ENCODE results near the gene SRP72. TPM values are rescaled to one million over a fixed set of nuclear protein-coding genes. Genes with fewer than 3 reads are reported as not detected.

SRP72 gene
- total and polyA plus RNA-seq, 2 donors (not counting 1 experiment from before 2014, with no cell fraction given): 51.9 to 111 TPM

DNA sequence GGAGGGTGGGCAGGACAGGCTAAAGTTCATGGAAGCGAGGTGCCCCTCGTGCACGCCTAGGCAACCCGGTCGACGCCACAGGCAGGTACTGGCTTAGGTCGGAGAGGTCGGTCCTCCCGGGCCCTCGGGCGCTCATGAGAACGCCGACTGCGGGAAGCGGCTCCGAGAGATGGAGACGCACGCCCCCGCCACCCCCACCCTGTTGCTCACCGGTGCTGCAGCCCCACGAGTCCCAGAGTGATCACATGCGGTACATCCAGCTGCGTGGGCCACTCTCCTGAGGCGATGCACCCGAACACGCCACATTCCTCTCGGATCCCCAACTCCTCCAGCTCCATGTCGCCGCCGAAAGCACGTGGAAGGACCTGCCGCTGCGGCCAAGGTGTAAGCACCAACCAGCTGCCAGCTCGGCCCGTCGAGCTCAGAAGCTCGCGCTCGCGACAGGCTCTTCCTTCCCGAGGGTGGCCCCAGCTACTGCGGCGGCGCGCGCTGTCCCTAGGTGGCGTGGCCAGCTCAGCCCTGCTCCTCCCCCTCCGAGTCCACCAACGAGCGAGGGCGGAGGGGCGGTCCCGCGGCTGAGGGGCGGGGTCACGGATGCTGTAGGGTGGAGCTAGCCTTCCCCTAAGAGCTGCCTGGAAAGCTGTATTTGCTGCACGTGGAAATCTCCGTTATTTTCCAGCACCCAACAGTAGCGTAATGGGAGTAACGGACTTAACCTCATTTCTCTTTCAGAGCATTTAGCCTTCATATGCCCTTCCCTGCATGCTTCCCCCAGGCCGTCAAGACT, 32.1 kb upstream of the SRP72 start, which contains the start of gene PPAT:
PPAT (minus strand) TSS at position 476 of the 787 bp plus-strand sequence; CDS start at position 338, 138 bp downstream.
- CTCF ChIA-PET: interaction anchor here (0.7 to 4.5 kb wide), 13 partner anchors 11 to 542 kb away, joined by 3 to 62 read pairs (median 5); partner anchors contain the start of genes AASDH, CEP135, NOA1 and REST

More for the DNA sequence above, 32.1 kb upstream of the SRP72 start, which contains the start of gene PPAT:
- H3K4me1 Mint-ChIP-seq: peaks cover 29% of the 10 kb centered on the region
- Histone ChIP-seq H3K9ac (ENCODE audit: low read length) (peak within 1 kb of the TSS; percentile 81), H3K36me3 (replicated peaks in 1 of 2; ENCODE audit: control extremely low read depth in 1 of 2, control insufficient read depth in 1 of 2, extremely low read depth in 1 of 2, insufficient read depth in 2 of 2, low read length in 1 of 2) (no peaks in the 10 kb centered on the region), H3K9me3 (ENCODE audit: control extremely low read depth in 1 of 3, control insufficient read depth in 2 of 3, insufficient read depth in 1 of 3, low read length in 2 of 3) (no peaks in the 10 kb centered on the region), H4K20me1 (ENCODE audit: control insufficient read depth, insufficient read depth, low read length, poor library complexity, severe bottlenecking) (no peaks in the 10 kb centered on the region), H2AFZ (ENCODE audit: insufficient read depth, low read depth, low read length, poor library complexity, severe bottlenecking) (peak within 1 kb of the TSS; percentile 97), H3K27ac (ENCODE audit: low read length in 2 of 2) (peak within 1 kb of the TSS; percentile 77 to 83), H3K4me2 (replicated peaks; ENCODE audit: low read depth, low read length, poor library complexity, severe bottlenecking) (peak within 1 kb of the TSS; percentile 87), H3K4me1 (ENCODE audit: control insufficient read depth in 2 of 2, insufficient read depth in 2 of 2, low read length in 2 of 2) (peaks cover 16 to 22% of the 10 kb centered on the region in 2 donors), H3K27me3 (replicated peaks in 1 of 4; ENCODE audit: control extremely low read depth in 1 of 4, control insufficient read depth in 3 of 4, insufficient read depth in 4 of 4, low read length in 3 of 4) (no peaks in the 10 kb centered on the region), H3K4me3 (ENCODE audit: control extremely low read depth in 1 of 5, extremely low read depth in 1 of 5, insufficient read depth in 1 of 5, low read depth in 2 of 5, low read length in 4 of 5) (peak within 1 kb of the TSS; percentile 82 to 97 (median 92)), H3K79me2 (ENCODE audit: control insufficient read depth, insufficient read depth, low read length) (peaks cover 84% of the 10 kb centered on the region)
- intact Hi-C loops (cut with micrococcal nuclease): loop anchor here (1.0 kb wide), 6 partner anchors 32 to 542 kb away; partner anchors contain the start of genes AASDH, NOA1, REST and SPINK2
- H3K27ac Mint-ChIP-seq: peak within 1 kb of the TSS; percentile 99
- POLR2A ChIA-PET: interaction anchor here (0.6 to 4.4 kb wide), 11 partner anchors 32 to 896 kb away, joined by 3 to 35 read pairs (median 3); partner anchors contain the start of genes AASDH, CEP135, NOA1 and POLR2B
- DNase-seq: peak; percentile 99
- peak; percentile 19 for TF ChIP-seq CTCF (IDR thresholded peaks at IDR 0.05)
- TF ChIP-seq EZH2 (IDR thresholded peaks at IDR 0.05; ENCODE audit: borderline replicate concordance, insufficient read depth, low read depth, low read length, poor library complexity, severe bottlenecking): no peak
- peak; percentile 84 for ATAC-seq (ENCODE audit: low read depth)
- under 1% methylated on average over 61 of the region's 61 CpGs for WGBS (ENCODE audit: insufficient coverage)
- H3K27me3 Mint-ChIP-seq: no peaks in the 10 kb centered on the region
- no peaks in the 10 kb centered on the region for H3K9me3 Mint-ChIP-seq (ENCODE audit: insufficient read depth)
- H3K4me3 Mint-ChIP-seq: peak within 1 kb of the TSS; percentile 96
